ENCODE measurements around the gene IRAK2. TPM values are rescaled to one million over a fixed set of nuclear protein-coding genes. Genes with fewer than 3 reads are reported as not detected.

The IRAK2 gene
- total and polyA plus RNA-seq, 2 of the 8 experiments (the other 6 are each of a cell fraction or from before 2014, with no cell fraction given), result 1.5 TPM

GRCh38 chr3:10242182-10243065 is 77.7 kb downstream of the IRAK2 start (continued):
- TF ChIP-seq TAF7 (optimal IDR thresholded peaks at IDR 0.05; ENCODE audit: borderline replicate concordance, low read depth, low read length), result no peak

Measured in H1 (cell line).